ENCODE measurements around the gene INSRR.

The INSRR gene

GRCh38 chr1:156857532-156857931, 1.4 kb downstream of the INSRR start:
- DNase-seq (ENCODE audit: low read depth), result no peak

GRCh38 chr1:156856282-156856785, 2.6 kb downstream of the INSRR start:
- DNase-seq (ENCODE audit: low read depth), result no peak
- H3K4me3 ChIP-seq (ENCODE audit: low read depth, low read length), result no peak overlapping the region

More at GRCh38 chr1:156857532-156857931, 1.4 kb downstream of the INSRR start:
- no peak overlapping the region for H3K4me3 ChIP-seq (ENCODE audit: low read depth, low read length)

GRCh38 chr1:156854634-156855033, 4.3 kb downstream of the INSRR start:
- H3K4me3 ChIP-seq (ENCODE audit: low read depth, low read length), result no peak overlapping the region
- DNase-seq (ENCODE audit: low read depth), result no peak

GRCh38 chr1:156853761-156854160, 5.2 kb downstream of the INSRR start:
- H3K4me3 ChIP-seq (ENCODE audit: low read depth, low read length), result no peak overlapping the region
- no peak for DNase-seq (ENCODE audit: low read depth)

GRCh38 chr1:156852418-156852874, 6.5 kb downstream of the INSRR start:
- no peak overlapping the region for H3K4me3 ChIP-seq (ENCODE audit: low read depth, low read length)
- DNase-seq (ENCODE audit: low read depth), result peak; percentile 32

- no peak overlapping the region for H3K4me3 ChIP-seq (ENCODE audit: low read depth, low read length)
- DNase-seq (ENCODE audit: low read depth), result no peak
These were observed 7.0 kb downstream of the INSRR start for GRCh38 chr1:156851779-156852417.

- no peak for DNase-seq (ENCODE audit: low read depth)
- no peak overlapping the region for H3K4me3 ChIP-seq (ENCODE audit: low read depth, low read length)
These were observed 9.8 kb downstream of the INSRR start for GRCh38 chr1:156849151-156849496.

GRCh38 chr1:156848461-156849150, 10.3 kb downstream of the INSRR start:
- no peak overlapping the region for H3K4me3 ChIP-seq (ENCODE audit: low read depth, low read length)
- no peak for DNase-seq (ENCODE audit: low read depth)

- no peak overlapping the region for H3K4me3 ChIP-seq (ENCODE audit: low read depth, low read length)
- no peak for DNase-seq (ENCODE audit: low read depth)
These were observed 11.1 kb downstream of the INSRR start for GRCh38 chr1:156847591-156848460.

- no peak overlapping the region for H3K4me3 ChIP-seq (ENCODE audit: low read depth, low read length)
- DNase-seq (ENCODE audit: low read depth), result no peak
These were observed 12.3 kb downstream of the INSRR start for GRCh38 chr1:156846643-156847042.

GRCh38 chr1:156845953-156846545, 12.9 kb downstream of the INSRR start:
- no peak for DNase-seq (ENCODE audit: low read depth)
- H3K4me3 ChIP-seq (ENCODE audit: low read depth, low read length), result no peak overlapping the region

GRCh38 chr1:156845055-156845952, 13.6 kb downstream of the INSRR start:
- no peak overlapping the region for H3K4me3 ChIP-seq (ENCODE audit: low read depth, low read length)
- DNase-seq (ENCODE audit: low read depth), result no peak

- H3K4me3 ChIP-seq (ENCODE audit: low read depth, low read length), result no peak overlapping the region
These were observed 14.3 kb downstream of the INSRR start for GRCh38 chr1:156844638-156845037.

GRCh38 chr1:156844102-156844501, 14.8 kb downstream of the INSRR start:
- no peak for DNase-seq (ENCODE audit: low read depth)
- H3K4me3 ChIP-seq (ENCODE audit: low read depth, low read length), result no peak overlapping the region

More at GRCh38 chr1:156844638-156845037, 14.3 kb downstream of the INSRR start:
- DNase-seq (ENCODE audit: low read depth), result no peak

GRCh38 chr1:156842618-156843300, 16.2 kb downstream of the INSRR start:
- no peak overlapping the region for H3K4me3 ChIP-seq (ENCODE audit: low read depth, low read length)
- no peak for DNase-seq (ENCODE audit: low read depth)

- DNase-seq (ENCODE audit: low read depth), result no peak
These were observed 17.5 kb downstream of the INSRR start for GRCh38 chr1:156841295-156841855.

GRCh38 chr1:156840898-156841279, 18.0 kb downstream of the INSRR start:
- no peak for DNase-seq (ENCODE audit: low read depth)
- no peak overlapping the region for H3K4me3 ChIP-seq (ENCODE audit: low read depth, low read length)

More at GRCh38 chr1:156841295-156841855, 17.5 kb downstream of the INSRR start:
- H3K4me3 ChIP-seq (ENCODE audit: low read depth, low read length), result no peak overlapping the region

All from skeletal muscle cell (primary cell).